DND-41 (cell line): ENCODE results near the gene MAGEF1.

Experiments used
- CTCF ChIP-seq: IDR thresholded peaks from 2 replicates; pipeline ENCODE4 v1.5.1; 2012; ENCODE audit warnings: borderline replicate concordance, low read length, moderate library complexity, mild to moderate bottlenecking; ENCODE audit not compliant: poor library complexity, severe bottlenecking; ENCODE audit errors: extremely low read depth
- EZH2 ChIP-seq: IDR thresholded peaks from 3 replicates; pipeline ENCODE4 v1.6.1; 2012; ENCODE audit warnings: borderline replicate concordance, low read depth, mild to moderate bottlenecking, moderate library complexity, low read length, inconsistent platforms; ENCODE audit not compliant: severe bottlenecking

GRCh38 chr3:184740509-184741258 lies 28.8 kb upstream of the MAGEF1 start:
- TF ChIP-seq CTCF (no peak), EZH2 (no peak)
